Lower leg skin (tissue), 3 donors: ENCODE results near the gene RBFOX2.

Experiments used
- CTCF ChIP-seq, 3 donors: fragments of 450-650 bp; IDR thresholded peaks; one replicate each; pipeline ENCODE4 v1.5.1; 2016; ENCODE audit warnings: antibody characterized with exemption in 3 of 3, mild to moderate bottlenecking in 3 of 3, moderate library complexity in 2 of 3
- POLR2A ChIP-seq, 2 donors: fragments of 450-650 bp; IDR thresholded peaks; one replicate each; pipeline ENCODE4 v1.6.1; 2016 to 2017; ENCODE audit warnings: antibody characterized with exemption in 2 of 2, mild to moderate bottlenecking in 1 of 2, moderate library complexity in 1 of 2

GRCh38 chr22:36016684-36017083, 11.9 kb downstream of the RBFOX2 start:
- TF ChIP-seq CTCF (IDR thresholded peaks at IDR 0.05) (no peak), POLR2A (IDR thresholded peaks at IDR 0.05) (no peak)
